ENCODE results near the gene MTA2.

The MTA2 gene

GRCh38 chr11:62646825-62647608 lies 45.4 kb upstream of the MTA2 start:
- ChIA-PET POLR2A (interaction anchor here (0.6 to 3.0 kb wide), 8 partner anchors 9 to 185 kb away, joined by 3 to 23 read pairs (median 4); partner anchors contain the start of genes B3GAT3, C11orf98, CSKMT and TUT1), CTCF (interaction anchor here (1.0 to 6.0 kb wide), 7 partner anchors 9 to 139 kb away, joined by 4 to 33 read pairs (median 12); partner anchors contain the start of genes C11orf98, CSKMT, LBHD1 and TUT1)
- Histone ChIP-seq H3K36me3 (ENCODE audit: control insufficient read depth in 4 of 4, insufficient read depth in 4 of 4, low read length in 3 of 4) (peaks cover 13 to 53% (median 26%) of the 10 kb centered on the region in 4 experiments), H3K4me1 (ENCODE audit: control extremely low read depth in 1 of 4, control insufficient read depth in 4 of 4, insufficient read depth in 4 of 4, low read length in 3 of 4) (peaks cover 0 to 31% (median 24%) of the 10 kb centered on the region in 4 experiments), H3K27ac (ENCODE audit: insufficient read depth in 1 of 2, low read depth in 1 of 2, low read length in 2 of 2, poor library complexity in 1 of 2, severe bottlenecking in 2 of 2) (peak overlapping the region in 1 of 2 experiments; percentile 97), H3K27me3 (replicated peaks in 2 of 5; ENCODE audit: control insufficient read depth in 4 of 5, insufficient read depth in 5 of 5, low read length in 4 of 5) (no peaks in the 10 kb centered on the region), H3K9me3 (ENCODE audit: control extremely low read depth in 1 of 5, control insufficient read depth in 4 of 5, insufficient read depth in 2 of 5, low read depth in 1 of 5, low read length in 4 of 5) (no peaks in the 10 kb centered on the region), H3K4me3 (ENCODE audit: control insufficient read depth in 1 of 7, extremely low read depth in 1 of 7, insufficient read depth in 4 of 7, low read depth in 2 of 7, low read length in 6 of 7) (peak overlapping the region in 2 of 7 experiments; percentile 90 to 97)
- WGBS (ENCODE audit: insufficient coverage), result 87% methylated on average over 25 of the region's 32 CpGs
- no peak for DNase-seq

GRCh38 chr11:62645946-62646824 lies 44.5 kb upstream of the MTA2 start, which contains the start of gene GANAB:
TSS of gene GANAB (minus strand) at chr11:62646613. CDS start at chr11:62646599, 14 bp downstream.
- Histone ChIP-seq H3K36me3 (ENCODE audit: control insufficient read depth in 4 of 4, insufficient read depth in 4 of 4, low read length in 3 of 4) (peaks cover 13 to 53% (median 26%) of the 10 kb centered on the region in 4 experiments), H3K9me3 (ENCODE audit: control extremely low read depth in 1 of 5, control insufficient read depth in 4 of 5, insufficient read depth in 2 of 5, low read depth in 1 of 5, low read length in 4 of 5) (no peaks in the 10 kb centered on the region), H3K4me1 (ENCODE audit: control extremely low read depth in 1 of 4, control insufficient read depth in 4 of 4, insufficient read depth in 4 of 4, low read length in 3 of 4) (peaks cover 0 to 25% (median 21%) of the 10 kb centered on the region in 4 experiments), H3K27me3 (replicated peaks in 2 of 5; ENCODE audit: control insufficient read depth in 4 of 5, insufficient read depth in 5 of 5, low read length in 4 of 5) (no peaks in the 10 kb centered on the region), H3K4me3 (ENCODE audit: control insufficient read depth in 1 of 7, extremely low read depth in 1 of 7, insufficient read depth in 4 of 7, low read depth in 2 of 7, low read length in 6 of 7) (peak within 1 kb of the TSS; percentile 81 to 100 (median 92)), H3K27ac (ENCODE audit: insufficient read depth in 1 of 2, low read depth in 1 of 2, low read length in 2 of 2, poor library complexity in 1 of 2, severe bottlenecking in 2 of 2) (peak within 1 kb of the TSS; percentile 93 to 97)
- DNase-seq, result peak; percentile 98 to 99 (median 99)
- ChIA-PET CTCF (interaction anchor here (1.0 to 6.0 kb wide), 6 partner anchors 10 to 106 kb away, joined by 3 to 33 read pairs (median 12); partner anchors contain the start of genes B3GAT3, C11orf98, CSKMT and LBHD1), POLR2A (interaction anchor here (0.5 to 3.0 kb wide), 11 partner anchors 8 to 1624 kb away, joined by 3 to 23 read pairs (median 4); partner anchors contain the start of genes B3GAT3, C11orf98, CSKMT and TUT1)
- 0% methylated on average over 61 of the region's 73 CpGs for WGBS (ENCODE audit: insufficient coverage)

- H3K36me3 ChIP-seq (ENCODE audit: control insufficient read depth in 4 of 4, insufficient read depth in 4 of 4, low read length in 3 of 4), result peaks cover 13 to 51% (median 26%) of the 10 kb centered on the region in 4 experiments
- peak overlapping the region; percentile 81 to 100 (median 92) for H3K4me3 ChIP-seq (ENCODE audit: control insufficient read depth in 1 of 7, extremely low read depth in 1 of 7, insufficient read depth in 4 of 7, low read depth in 2 of 7, low read length in 6 of 7)
- H3K4me1 ChIP-seq (ENCODE audit: control extremely low read depth in 1 of 4, control insufficient read depth in 4 of 4, insufficient read depth in 4 of 4, low read length in 3 of 4), result peaks cover 0 to 26% (median 24%) of the 10 kb centered on the region in 4 experiments
- H3K27me3 ChIP-seq (replicated peaks in 2 of 5; ENCODE audit: control insufficient read depth in 4 of 5, insufficient read depth in 5 of 5, low read length in 4 of 5), result no peaks in the 10 kb centered on the region
- ChIA-PET CTCF (interaction anchor here (1.0 to 6.0 kb wide), 6 partner anchors 10 to 106 kb away, joined by 3 to 33 read pairs (median 12); partner anchors contain the start of genes B3GAT3, C11orf98, CSKMT and LBHD1), POLR2A (interaction anchor here (0.5 to 3.0 kb wide), 6 partner anchors 7 to 1625 kb away, joined by 3 to 23 read pairs (median 5); partner anchors contain the start of genes C11orf98, CSKMT, TUT1 and UQCC3)
- WGBS (ENCODE audit: insufficient coverage), result 20% methylated on average over 11 of the region's 11 CpGs
- DNase-seq, result peak in 1 of 3 donors; percentile 16
- no peaks in the 10 kb centered on the region for H3K9me3 ChIP-seq (ENCODE audit: control extremely low read depth in 1 of 5, control insufficient read depth in 4 of 5, insufficient read depth in 2 of 5, low read depth in 1 of 5, low read length in 4 of 5)
- H3K27ac ChIP-seq (ENCODE audit: insufficient read depth in 1 of 2, low read depth in 1 of 2, low read length in 2 of 2, poor library complexity in 1 of 2, severe bottlenecking in 2 of 2), result peak overlapping the region; percentile 93 to 97
Measured at GRCh38 chr11:62645671-62645945, 43.9 kb upstream of the MTA2 start.

- 100% methylated on average over 5 of the region's 8 CpGs for WGBS (ENCODE audit: insufficient coverage)
- Histone ChIP-seq H3K4me3 (ENCODE audit: control insufficient read depth in 1 of 7, extremely low read depth in 1 of 7, insufficient read depth in 4 of 7, low read depth in 2 of 7, low read length in 6 of 7) (no peak overlapping the region), H3K36me3 (ENCODE audit: control insufficient read depth in 4 of 4, insufficient read depth in 4 of 4, low read length in 3 of 4) (peaks cover 12 to 49% (median 20%) of the 10 kb centered on the region in 4 experiments), H3K27me3 (replicated peaks in 2 of 5; ENCODE audit: control insufficient read depth in 4 of 5, insufficient read depth in 5 of 5, low read length in 4 of 5) (no peaks in the 10 kb centered on the region), H3K4me1 (ENCODE audit: control extremely low read depth in 1 of 4, control insufficient read depth in 4 of 4, insufficient read depth in 4 of 4, low read length in 3 of 4) (peaks cover 0 to 33% (median 30%) of the 10 kb centered on the region in 4 experiments), H3K9me3 (ENCODE audit: control extremely low read depth in 1 of 5, control insufficient read depth in 4 of 5, insufficient read depth in 2 of 5, low read depth in 1 of 5, low read length in 4 of 5) (no peaks in the 10 kb centered on the region), H3K27ac (ENCODE audit: insufficient read depth in 1 of 2, low read depth in 1 of 2, low read length in 2 of 2, poor library complexity in 1 of 2, severe bottlenecking in 2 of 2) (no peak overlapping the region)
- ChIA-PET CTCF (interaction anchor here (0.5 to 6.0 kb wide), 6 partner anchors 16 to 52 kb away, joined by 3 to 33 read pairs (median 8); partner anchors contain the start of genes C11orf98, CSKMT, LBHD1 and TUT1), POLR2A (interaction anchor here (1.2 kb wide), 1 partner anchor 21 kb away, joined by 3 read pairs; no protein-coding TSS in a partner anchor)
- DNase-seq, result no peak
Measured at GRCh38 chr11:62644220-62644619, 42.6 kb upstream of the MTA2 start.

- Histone ChIP-seq H3K4me3 (ENCODE audit: control insufficient read depth in 1 of 7, extremely low read depth in 1 of 7, insufficient read depth in 4 of 7, low read depth in 2 of 7, low read length in 6 of 7) (no peak overlapping the region), H3K4me1 (ENCODE audit: control extremely low read depth in 1 of 4, control insufficient read depth in 4 of 4, insufficient read depth in 4 of 4, low read length in 3 of 4) (peaks cover 3 to 24% (median 11%) of the 10 kb centered on the region in 4 experiments), H3K36me3 (ENCODE audit: control insufficient read depth in 4 of 4, insufficient read depth in 4 of 4, low read length in 3 of 4) (peaks cover 36 to 84% (median 58%) of the 10 kb centered on the region in 4 experiments), H3K27me3 (replicated peaks in 2 of 5; ENCODE audit: control insufficient read depth in 4 of 5, insufficient read depth in 5 of 5, low read length in 4 of 5) (no peaks in the 10 kb centered on the region), H3K9me3 (ENCODE audit: control extremely low read depth in 1 of 5, control insufficient read depth in 4 of 5, insufficient read depth in 2 of 5, low read depth in 1 of 5, low read length in 4 of 5) (no peaks in the 10 kb centered on the region), H3K27ac (ENCODE audit: insufficient read depth in 1 of 2, low read depth in 1 of 2, low read length in 2 of 2, poor library complexity in 1 of 2, severe bottlenecking in 2 of 2) (no peak overlapping the region)
- ChIA-PET CTCF (interaction anchor here (1.0 to 1.5 kb wide), 3 partner anchors 15 to 44 kb away, joined by 3 to 4 read pairs (median 4); partner anchors contain the start of gene ROM1), POLR2A (no interaction called here)
- DNase-seq, result no peak
- WGBS (ENCODE audit: insufficient coverage), result 100% methylated on average over 6 of the region's 6 CpGs
Measured at GRCh38 chr11:62632492-62632891, 30.8 kb upstream of the MTA2 start.

GRCh38 chr11:62627713-62628112 lies 26.0 kb upstream of the MTA2 start:
- Histone ChIP-seq H3K36me3 (ENCODE audit: control insufficient read depth in 4 of 4, insufficient read depth in 4 of 4, low read length in 3 of 4) (peaks cover 32 to 78% (median 59%) of the 10 kb centered on the region in 4 experiments), H3K9me3 (ENCODE audit: control extremely low read depth in 1 of 5, control insufficient read depth in 4 of 5, insufficient read depth in 2 of 5, low read depth in 1 of 5, low read length in 4 of 5) (no peaks in the 10 kb centered on the region), H3K4me3 (ENCODE audit: control insufficient read depth in 1 of 7, extremely low read depth in 1 of 7, insufficient read depth in 4 of 7, low read depth in 2 of 7, low read length in 6 of 7) (no peak overlapping the region), H3K27ac (ENCODE audit: insufficient read depth in 1 of 2, low read depth in 1 of 2, low read length in 2 of 2, poor library complexity in 1 of 2, severe bottlenecking in 2 of 2) (no peak overlapping the region), H3K27me3 (replicated peaks in 2 of 5; ENCODE audit: control insufficient read depth in 4 of 5, insufficient read depth in 5 of 5, low read length in 4 of 5) (no peaks in the 10 kb centered on the region), H3K4me1 (ENCODE audit: control extremely low read depth in 1 of 4, control insufficient read depth in 4 of 4, insufficient read depth in 4 of 4, low read length in 3 of 4) (peaks cover 0 to 14% (median 11%) of the 10 kb centered on the region in 4 experiments)
- peak in 2 of 3 donors; percentile 58 to 62 for DNase-seq
- ChIA-PET POLR2A (no interaction called here), CTCF (interaction anchor here (1.1 to 3.2 kb wide), 6 partner anchors 8 to 35 kb away, joined by 3 to 12 read pairs (median 4); partner anchors contain the start of genes GANAB and TUT1)
- 94% methylated on average over 2 of the region's 3 CpGs for WGBS (ENCODE audit: insufficient coverage)

All from common myeloid progenitor, CD34-positive (primary cell).